GM12878 (cell line): ENCODE measurements around the gene NOX1. TPM values are rescaled to one million over a fixed set of nuclear protein-coding genes. Genes with fewer than 3 reads are reported as not detected.
A peak's percentile ranks its signal among the peaks of the same experiment; 100 is the strongest.

Experiments
- ASH2L ChIP-seq: fragments of 300-600, 200-600 bp; sonication (generic); IDR thresholded peaks from 2 replicates; pipeline ENCODE4 v1.6.1; 2017; ENCODE audit warnings: low read depth, mild to moderate bottlenecking, borderline replicate concordance
- BMI1 ChIP-seq: fragments of 450-650 bp; IDR thresholded peaks from 2 replicates; pipeline ENCODE4 v1.6.1; 2016; ENCODE audit warnings: mild to moderate bottlenecking, moderate library complexity, borderline replicate concordance
- CHD1 ChIP-seq: IDR thresholded peaks from 2 replicates; pipeline ENCODE4 v1.6.1; 2012; ENCODE audit warnings: low read depth, low read length, improper control_type of control experiment
- EGR1 ChIP-seq, 2 experiments: IDR thresholded peaks; 1 replicate in 1 of 2; 2 replicates in 1 of 2; pipeline ENCODE4 v1.6.1; 2011 to 2012; ENCODE audit warnings: low read depth in 2 of 2, low read length in 2 of 2, borderline replicate concordance in 1 of 2, mild to moderate bottlenecking in 1 of 2, moderate library complexity in 1 of 2
- ETV6 ChIP-seq, 2 experiments: fragments of 450-650 bp in 1 of 2; IDR thresholded peaks in 1 of 2; conservative IDR thresholded peaks in 1 of 2; 2 replicates each; pipeline ENCODE4 v1.6.1; 2014; ENCODE audit warnings: antibody characterized with exemption in 1 of 2, borderline replicate concordance in 1 of 2, low read depth in 1 of 2, mild to moderate bottlenecking in 1 of 2, moderate library complexity in 1 of 2
- FOS ChIP-seq: IDR thresholded peaks from 3 replicates; pipeline ENCODE4 v1.6.1; 2011; ENCODE audit warnings: borderline replicate concordance; ENCODE audit not compliant: insufficient read length; ENCODE audit errors: extremely low read depth
- JUND ChIP-seq: IDR thresholded peaks from 2 replicates; pipeline ENCODE4 v1.6.1; 2012; ENCODE audit warnings: low read depth, mild to moderate bottlenecking, low read length, improper control_type of control experiment, moderate library complexity
- MEF2B ChIP-seq: fragments of 450-650 bp; IDR thresholded peaks from 2 replicates; pipeline ENCODE4 v1.6.1; 2018; ENCODE audit warnings: mild to moderate bottlenecking, moderate library complexity; ENCODE audit not compliant: partially characterized antibody, poor library complexity, severe bottlenecking
- NBN ChIP-seq: fragments of 450-650 bp; IDR thresholded peaks from 2 replicates; pipeline ENCODE4 v1.6.1; 2016
- PAX8 ChIP-seq: fragments of 450-650 bp; IDR thresholded peaks from 2 replicates; pipeline ENCODE4 v1.6.1; 2017; ENCODE audit warnings: mild to moderate bottlenecking, moderate library complexity
- POLR2AphosphoS2 ChIP-seq: IDR thresholded peaks from 2 replicates; pipeline ENCODE4 v1.6.1; 2011; ENCODE audit warnings: low read depth, mild to moderate bottlenecking, low read length, improper control_type of control experiment, moderate library complexity
- POU2F2 ChIP-seq: IDR thresholded peaks from 3 replicates; pipeline ENCODE4 v1.6.1; 2011; ENCODE audit warnings: low read depth, mild to moderate bottlenecking, low read length, borderline replicate concordance
- RAD51 ChIP-seq: fragments of 450-650 bp; IDR thresholded peaks from 2 replicates; pipeline ENCODE4 v1.6.1; 2016; ENCODE audit warnings: moderate library complexity, mild to moderate bottlenecking, inconsistent platforms
- SPI1 ChIP-seq: IDR thresholded peaks from 2 replicates; pipeline ENCODE4 v1.6.1; 2011; ENCODE audit warnings: low read depth, mild to moderate bottlenecking, low read length, moderate library complexity, borderline replicate concordance; ENCODE audit not compliant: insufficient read depth
- SUPT20H ChIP-seq: IDR thresholded peaks from 2 replicates; pipeline ENCODE4 v1.6.1; 2011; ENCODE audit warnings: low read depth, mild to moderate bottlenecking, low read length, moderate library complexity, borderline replicate concordance; ENCODE audit not compliant: control insufficient read depth
- TAF1 ChIP-seq: IDR thresholded peaks from 2 replicates; pipeline ENCODE4 v1.6.1; 2011; ENCODE audit warnings: mild to moderate bottlenecking, low read depth, low read length, borderline replicate concordance
- TCF12 ChIP-seq: IDR thresholded peaks from 2 replicates; pipeline ENCODE4 v1.6.1; 2011; ENCODE audit warnings: low read depth, mild to moderate bottlenecking, low read length
- ZNF24 ChIP-seq: fragments of 450-650 bp; IDR thresholded peaks from 2 replicates; pipeline ENCODE4 v1.6.1; 2017; ENCODE audit warnings: antibody characterized with exemption, mild to moderate bottlenecking
- ZNF622 ChIP-seq: fragments of 450-650 bp; IDR thresholded peaks from 2 replicates; pipeline ENCODE4 v1.6.1; 2017; ENCODE audit warnings: mild to moderate bottlenecking, inconsistent platforms
- polyA plus RNA-seq, 11 experiments: library from polyadenylated mRNA; depleted of rRNA in 4 of 11; unstranded in 6 of 11; stranded (reverse) in 5 of 11; fragments of >200 nt; fragmentation: Nextera tagmentation in 4 of 11; fragmentation: Illumina TruSeq in 1 of 11; extraction: Ambion mirVana in 4 of 11; extraction: Trizol in 1 of 11; gene quantifications; 1 replicate in 1 of 11; 2 replicates in 10 of 11; pipeline versions ENCODE4 v1.2.1 to v1.2.3, GENCODE V29; 2011 to 2016; ENCODE audit warnings: inconsistent platforms in 2 of 11, missing spikeins in 2 of 11, low read depth in 1 of 11
- total RNA-seq, 4 experiments: library from RNA; depleted of rRNA in 3 of 4; stranded (reverse); fragments of >200 nt in 3 of 4; fragmentation: Illumina TruSeq in 1 of 4; extraction: Trizol in 1 of 4; gene quantifications; 2 replicates each; pipeline versions ENCODE4 v1.2.1 to v1.2.3, GENCODE V29; 2013 to 2021
- TF ChIP-seq, protein P1 (sequence below): fragments of 450-650 bp; IDR thresholded peaks from 2 replicates; pipeline ENCODE4 v1.6.1; 2017; ENCODE audit warnings: antibody characterized with exemption, mild to moderate bottlenecking, moderate library complexity
- TF ChIP-seq, protein P2 (sequence below): fragments of 150-350 bp; IDR thresholded peaks from 2 replicates; pipeline ENCODE4 v1.6.1; 2014; ENCODE audit warnings: mild to moderate bottlenecking, low read depth, low read length
- TF ChIP-seq, protein P3 (sequence below): fragments of 450-650 bp; IDR thresholded peaks from 2 replicates; pipeline ENCODE4 v1.6.1; 2018; ENCODE audit warnings: borderline replicate concordance, mild to moderate bottlenecking; ENCODE audit not compliant: partially characterized antibody

NOX1 gene
- total and polyA plus RNA-seq, 10 of the 15 experiments (the other 5 are each of a cell fraction or from before 2014, with no cell fraction given), result 0.03 to 0.09 (median 0.08) TPM; not detected in 6

GRCh38 chrX:100819837-100820666 lies 54.1 kb downstream of the NOX1 start, which contains the start of gene CSTF2 (continued):
- no peak for TF ChIP-seq FOS
- TF ChIP-seq ETV6 (conservative IDR thresholded peaks at IDR 0.05 in 1 of 2, IDR thresholded peaks at IDR 0.05 in 1 of 2; ENCODE audit: borderline replicate concordance in 1 of 2, low read depth in 1 of 2), result no peak; a peak in 1 of 4 replicates
- TF ChIP-seq POU2F2, result peak; percentile 27; the same call in 1 of the 3 replicates
- no peak for TF ChIP-seq RAD51
- no peak for TF ChIP-seq MEF2B
- TF ChIP-seq, protein P1, sequence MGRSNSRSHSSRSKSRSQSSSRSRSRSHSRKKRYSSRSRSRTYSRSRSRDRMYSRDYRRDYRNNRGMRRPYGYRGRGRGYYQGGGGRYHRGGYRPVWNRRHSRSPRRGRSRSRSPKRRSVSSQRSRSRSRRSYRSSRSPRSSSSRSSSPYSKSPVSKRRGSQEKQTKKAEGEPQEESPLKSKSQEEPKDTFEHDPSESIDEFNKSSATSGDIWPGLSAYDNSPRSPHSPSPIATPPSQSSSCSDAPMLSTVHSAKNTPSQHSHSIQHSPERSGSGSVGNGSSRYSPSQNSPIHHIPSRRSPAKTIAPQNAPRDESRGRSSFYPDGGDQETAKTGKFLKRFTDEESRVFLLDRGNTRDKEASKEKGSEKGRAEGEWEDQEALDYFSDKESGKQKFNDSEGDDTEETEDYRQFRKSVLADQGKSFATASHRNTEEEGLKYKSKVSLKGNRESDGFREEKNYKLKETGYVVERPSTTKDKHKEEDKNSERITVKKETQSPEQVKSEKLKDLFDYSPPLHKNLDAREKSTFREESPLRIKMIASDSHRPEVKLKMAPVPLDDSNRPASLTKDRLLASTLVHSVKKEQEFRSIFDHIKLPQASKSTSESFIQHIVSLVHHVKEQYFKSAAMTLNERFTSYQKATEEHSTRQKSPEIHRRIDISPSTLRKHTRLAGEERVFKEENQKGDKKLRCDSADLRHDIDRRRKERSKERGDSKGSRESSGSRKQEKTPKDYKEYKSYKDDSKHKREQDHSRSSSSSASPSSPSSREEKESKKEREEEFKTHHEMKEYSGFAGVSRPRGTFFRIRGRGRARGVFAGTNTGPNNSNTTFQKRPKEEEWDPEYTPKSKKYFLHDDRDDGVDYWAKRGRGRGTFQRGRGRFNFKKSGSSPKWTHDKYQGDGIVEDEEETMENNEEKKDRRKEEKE, result no peak
- TF ChIP-seq TAF1, result peak; percentile 71; the same call in 1 of the 2 replicates
- no peak for TF ChIP-seq ZNF622
- TF ChIP-seq ZNF24, result no peak
- TF ChIP-seq NBN, result no peak
- TF ChIP-seq ASH2L, result no peak
- peak; percentile 51; the same call in 1 of the 2 replicates for TF ChIP-seq POLR2AphosphoS2
- no peak for TF ChIP-seq TCF12
- TF ChIP-seq BMI1, result peak; percentile 68
- no peak for TF ChIP-seq SUPT20H
- TF ChIP-seq, protein P2, sequence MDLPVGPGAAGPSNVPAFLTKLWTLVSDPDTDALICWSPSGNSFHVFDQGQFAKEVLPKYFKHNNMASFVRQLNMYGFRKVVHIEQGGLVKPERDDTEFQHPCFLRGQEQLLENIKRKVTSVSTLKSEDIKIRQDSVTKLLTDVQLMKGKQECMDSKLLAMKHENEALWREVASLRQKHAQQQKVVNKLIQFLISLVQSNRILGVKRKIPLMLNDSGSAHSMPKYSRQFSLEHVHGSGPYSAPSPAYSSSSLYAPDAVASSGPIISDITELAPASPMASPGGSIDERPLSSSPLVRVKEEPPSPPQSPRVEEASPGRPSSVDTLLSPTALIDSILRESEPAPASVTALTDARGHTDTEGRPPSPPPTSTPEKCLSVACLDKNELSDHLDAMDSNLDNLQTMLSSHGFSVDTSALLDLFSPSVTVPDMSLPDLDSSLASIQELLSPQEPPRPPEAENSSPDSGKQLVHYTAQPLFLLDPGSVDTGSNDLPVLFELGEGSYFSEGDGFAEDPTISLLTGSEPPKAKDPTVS, result no peak
- TF ChIP-seq, protein P3, sequence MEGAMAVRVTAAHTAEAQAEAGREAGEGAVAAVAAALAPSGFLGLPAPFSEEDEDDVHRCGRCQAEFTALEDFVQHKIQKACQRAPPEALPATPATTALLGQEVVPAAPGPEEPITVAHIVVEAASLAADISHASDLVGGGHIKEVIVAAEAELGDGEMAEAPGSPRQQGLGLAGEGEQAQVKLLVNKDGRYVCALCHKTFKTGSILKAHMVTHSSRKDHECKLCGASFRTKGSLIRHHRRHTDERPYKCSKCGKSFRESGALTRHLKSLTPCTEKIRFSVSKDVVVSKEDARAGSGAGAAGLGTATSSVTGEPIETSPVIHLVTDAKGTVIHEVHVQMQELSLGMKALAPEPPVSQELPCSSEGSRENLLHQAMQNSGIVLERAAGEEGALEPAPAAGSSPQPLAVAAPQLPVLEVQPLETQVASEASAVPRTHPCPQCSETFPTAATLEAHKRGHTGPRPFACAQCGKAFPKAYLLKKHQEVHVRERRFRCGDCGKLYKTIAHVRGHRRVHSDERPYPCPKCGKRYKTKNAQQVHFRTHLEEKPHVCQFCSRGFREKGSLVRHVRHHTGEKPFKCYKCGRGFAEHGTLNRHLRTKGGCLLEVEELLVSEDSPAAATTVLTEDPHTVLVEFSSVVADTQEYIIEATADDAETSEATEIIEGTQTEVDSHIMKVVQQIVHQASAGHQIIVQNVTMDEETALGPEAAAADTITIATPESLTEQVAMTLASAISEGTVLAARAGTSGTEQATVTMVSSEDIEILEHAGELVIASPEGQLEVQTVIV, result no peak
- no peak for TF ChIP-seq PAX8
- no peak for TF ChIP-seq CHD1
- TF ChIP-seq SPI1, result peak; percentile 11; the same call in 1 of the 2 replicates
- TF ChIP-seq JUND, result no peak
- TF ChIP-seq EGR1 (IDR thresholded peaks at IDR 0.05; ENCODE audit: borderline replicate concordance in 1 of 2, low read depth in 2 of 2, low read length in 2 of 2), result peak in 1 of 2 experiments; percentile 34; a peak in 1 of 3 replicates
